ENCODE data around the gene MT1E.
A peak's percentile ranks its signal among the peaks of the same experiment; 100 is the strongest.
"Not testable (repeated sequence)": the region's sequence is repeated elsewhere in the genome, so short reads cannot be mapped to it uniquely, and the experiment has no call there.

MT1E gene

DNA sequence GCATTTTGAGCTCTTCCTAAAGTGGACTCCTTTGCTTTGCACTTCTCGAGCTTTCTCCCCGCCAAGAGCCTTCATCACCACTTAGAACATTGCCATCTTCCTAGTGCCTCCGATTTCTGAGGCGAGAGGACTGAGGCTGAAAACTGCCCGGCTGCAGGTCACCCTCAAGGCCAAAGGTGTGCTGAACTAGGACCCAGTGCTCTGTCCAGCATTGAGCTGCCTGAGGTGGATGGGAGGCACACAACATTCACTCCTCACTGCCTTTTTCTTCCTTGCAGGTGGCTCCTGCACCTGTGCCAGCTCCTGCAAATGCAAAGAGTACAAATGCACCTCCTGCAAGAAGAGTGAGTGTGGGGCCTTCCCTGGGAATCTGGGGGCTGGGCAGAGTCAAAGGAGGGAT, 18.3 kb downstream of the MT1E start:
- DNase-seq (ENCODE audit: low read depth in 2 of 3, low spot score in 2 of 3): no peak

- no peak for DNase-seq (ENCODE audit: low read depth in 2 of 3, low spot score in 2 of 3)
Observed at GRCh38 chr16:56645311-56645710, 19.7 kb downstream of the MT1E start.

DNA sequence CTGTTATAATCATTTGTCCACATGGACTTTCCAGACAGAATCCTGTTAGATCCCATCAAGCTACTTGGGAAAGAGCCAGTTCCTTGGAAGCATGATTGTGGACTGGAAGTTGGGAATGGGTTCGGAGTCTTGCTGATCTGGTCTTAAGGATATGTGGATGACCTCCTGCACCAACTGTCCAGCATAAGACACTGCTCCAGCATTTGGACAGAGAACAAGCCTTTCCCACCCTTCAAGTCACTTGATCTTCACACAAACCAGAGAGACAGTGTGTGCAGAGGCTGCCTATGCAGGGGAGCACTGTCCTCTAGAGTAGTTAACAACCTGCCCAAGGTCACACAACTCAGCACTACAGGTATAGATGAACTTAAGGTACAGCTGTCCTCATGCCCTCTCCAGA, 20.3 kb downstream of the MT1E start:
- no peak for DNase-seq (ENCODE audit: low read depth in 2 of 3, low spot score in 2 of 3)

DNA sequence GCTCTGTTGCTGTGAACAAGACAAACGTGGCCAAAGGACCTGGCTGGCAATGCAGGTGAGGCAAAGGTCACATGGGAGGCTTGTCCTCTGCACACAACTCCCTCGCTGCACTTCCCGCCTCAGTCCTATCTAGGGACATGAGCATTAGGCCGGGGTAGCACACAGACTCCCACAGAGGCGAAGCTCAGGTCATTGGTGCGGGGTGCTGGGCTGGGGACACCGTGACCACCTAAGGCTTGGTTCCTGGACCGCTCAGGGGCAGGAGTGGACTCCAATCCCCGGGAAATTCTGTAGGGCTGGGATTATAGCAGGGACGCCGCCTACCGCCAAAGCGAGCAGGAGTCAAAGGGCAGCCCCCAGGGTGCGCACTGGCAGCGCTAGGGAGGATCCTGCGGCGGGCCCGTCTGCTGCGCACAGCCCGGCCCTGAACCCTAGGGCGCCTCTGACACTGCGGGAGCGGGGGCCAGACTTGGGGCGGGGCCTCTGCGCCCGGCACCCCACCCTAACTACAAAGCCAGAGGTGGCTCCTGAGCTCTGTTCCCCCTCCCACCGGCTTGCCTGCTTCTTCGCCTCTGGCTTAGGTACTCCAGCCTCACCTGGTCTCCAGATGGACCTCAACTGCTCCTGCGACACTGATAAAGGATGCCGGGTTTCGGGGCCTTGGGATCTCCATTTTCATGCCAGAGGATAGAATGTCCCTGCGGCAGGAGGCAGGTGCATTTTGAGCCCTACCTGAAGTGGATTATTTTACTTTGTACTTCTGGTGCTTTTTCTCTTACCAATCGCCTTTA, 22.3 kb downstream of the MT1E start:
- no peak for DNase-seq (ENCODE audit: low read depth in 2 of 3, low spot score in 2 of 3)

- DNase-seq (ENCODE audit: low read depth in 2 of 3, low spot score in 2 of 3): no peak
Observed at GRCh38 chr16:56649271-56649670, 23.7 kb downstream of the MT1E start.

GRCh38 chr16:56649820-56650219, 24.2 kb downstream of the MT1E start:
- no peak for DNase-seq (ENCODE audit: low read depth in 2 of 3, low spot score in 2 of 3)

- no peak for DNase-seq (ENCODE audit: low read depth in 2 of 3, low spot score in 2 of 3)
Observed at GRCh38 chr16:56651586-56651985, 26.0 kb downstream of the MT1E start, which contains the start of gene MT1B. MT1B (plus strand) TSS chr16:56651886; CDS start chr16:56651954, 68 bp downstream.

DNA sequence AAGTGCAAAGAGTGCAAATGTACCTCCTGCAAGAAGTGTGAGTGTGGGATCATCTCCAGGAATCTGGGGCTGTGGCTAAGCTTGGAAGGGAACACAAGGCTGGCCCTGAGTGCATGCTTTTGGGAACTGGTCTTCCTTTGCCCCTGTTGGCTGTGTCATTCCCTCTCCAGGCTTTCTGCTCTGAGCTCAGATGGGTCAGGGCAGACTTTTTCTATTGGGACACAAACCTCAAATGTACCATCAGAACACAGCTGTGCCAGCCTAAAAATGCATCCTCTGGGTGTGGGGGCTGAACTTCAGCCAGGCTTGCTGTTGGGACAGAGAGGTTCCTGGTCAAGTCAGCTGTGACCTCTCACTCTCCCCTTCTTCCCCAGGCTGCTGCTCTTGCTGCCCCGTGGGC, 27.0 kb downstream of the MT1E start:
- no peak for DNase-seq (ENCODE audit: low read depth in 2 of 3, low spot score in 2 of 3)

- DNase-seq (ENCODE audit: low read depth in 2 of 3, low spot score in 2 of 3): no peak
Observed at GRCh38 chr16:56653218-56653617, 27.6 kb downstream of the MT1E start.

DNA sequence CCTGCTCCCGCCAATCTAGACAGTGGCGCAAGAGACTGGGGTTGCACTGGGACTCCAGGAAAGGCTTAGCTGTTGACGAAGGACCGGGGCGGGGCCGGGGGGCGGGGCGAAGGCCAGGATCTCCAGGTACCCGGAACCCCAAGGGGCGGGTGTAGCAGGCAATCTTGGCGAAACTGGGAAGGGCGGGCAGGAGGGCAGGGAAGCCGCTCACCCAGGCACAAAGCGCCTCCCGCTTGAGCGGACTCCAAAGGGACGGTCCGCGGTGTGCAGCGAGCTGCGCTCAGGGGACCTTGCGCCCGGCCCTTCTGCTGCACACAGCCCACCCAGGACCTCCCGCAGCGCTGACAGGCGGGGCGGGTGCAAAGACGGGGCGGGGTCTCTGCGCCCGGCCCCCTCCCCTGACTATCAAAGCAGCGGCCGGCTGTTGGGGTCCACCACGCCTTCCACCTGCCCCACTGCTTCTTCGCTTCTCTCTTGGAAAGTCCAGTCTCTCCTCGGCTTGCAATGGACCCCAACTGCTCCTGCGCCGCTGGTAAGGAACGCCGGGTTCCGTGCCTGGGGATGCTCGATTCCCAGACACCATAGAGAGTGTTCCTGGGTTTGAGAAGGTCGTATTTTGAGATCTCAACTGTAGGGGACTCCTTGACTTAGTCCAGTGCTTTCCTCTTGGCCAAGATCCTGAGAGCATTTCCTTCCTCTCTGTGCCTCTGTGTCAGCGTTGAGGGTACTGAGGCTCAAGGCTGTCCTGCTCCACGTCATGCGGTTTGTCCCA, 32.2 kb downstream of the MT1E start, which contains the start of gene MT1F:
TSS of gene MT1F (plus strand) at position 405 of the 772 bp plus-strand sequence. CDS start at position 505, 100 bp downstream.
- peak in 2 of 3 experiments; percentile 41 to 68 for DNase-seq (ENCODE audit: low read depth in 2 of 3, low spot score in 2 of 3)

GRCh38 chr16:56658327-56658875, 32.8 kb downstream of the MT1E start:
- no peak for DNase-seq (ENCODE audit: low read depth in 2 of 3, low spot score in 2 of 3)

DNA sequence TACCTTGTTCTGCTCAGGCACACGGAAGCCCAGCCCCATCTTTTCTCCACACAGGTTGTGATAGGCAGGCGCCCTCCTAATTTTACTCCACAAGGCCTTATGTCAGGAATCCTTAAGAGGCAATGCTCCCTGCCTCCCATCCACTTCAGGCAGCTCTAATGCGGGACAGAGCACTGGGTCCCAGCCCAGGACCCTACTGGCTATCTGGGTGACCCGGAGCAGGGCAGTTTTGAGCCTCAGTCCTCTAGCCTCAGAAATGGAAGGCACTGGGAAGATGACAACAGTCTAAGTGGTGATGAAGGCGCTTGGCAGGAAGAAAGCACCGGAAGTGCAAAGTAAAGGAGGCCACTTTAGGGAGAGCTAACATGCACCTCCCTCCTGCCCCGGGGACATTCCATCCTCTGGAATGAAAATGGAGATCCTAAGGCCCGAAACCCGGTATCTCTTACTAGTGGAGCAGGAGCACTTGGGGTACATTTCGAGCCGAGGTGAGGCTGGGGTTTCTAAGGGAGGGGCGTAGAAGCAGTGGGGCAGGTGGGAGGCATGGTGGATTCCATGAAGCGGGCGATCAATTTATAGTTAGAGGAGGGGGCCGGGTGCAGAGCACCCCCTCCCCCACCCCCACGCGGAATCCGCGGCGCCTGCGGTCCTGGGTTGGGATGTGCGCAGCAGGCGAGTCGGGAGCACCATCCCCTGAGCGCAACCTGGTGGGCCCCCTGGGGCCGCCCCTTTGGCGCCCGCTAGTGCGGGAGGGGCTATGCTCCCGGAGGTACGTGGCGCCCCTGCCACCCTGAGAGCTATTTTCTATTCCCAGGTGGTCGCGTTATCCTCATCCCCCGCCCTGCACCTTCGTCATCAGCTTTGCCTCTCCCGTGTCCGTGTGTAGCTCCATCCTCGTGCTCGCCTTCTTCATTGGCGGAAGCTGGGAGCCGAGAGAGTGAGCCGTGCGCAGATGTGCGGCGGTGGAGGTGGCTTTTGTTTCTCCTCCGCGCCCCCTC, 37.1 kb downstream of the MT1E start:
- DNase-seq (ENCODE audit: low read depth in 2 of 3, low spot score in 2 of 3): no peak

- no peak for DNase-seq (ENCODE audit: low read depth in 2 of 3, low spot score in 2 of 3)
Observed at GRCh38 chr16:56664506-56664905, 38.9 kb downstream of the MT1E start.

- not testable (repeated sequence) for DNase-seq (ENCODE audit: low read depth in 2 of 3, low spot score in 2 of 3)
Observed at GRCh38 chr16:56665286-56666261, 40.0 kb downstream of the MT1E start.

- no peak for DNase-seq (ENCODE audit: low read depth in 2 of 3, low spot score in 2 of 3)
Observed at GRCh38 chr16:56667581-56668571, 42.3 kb downstream of the MT1E start, which contains the start of gene MT1G. MT1G (minus strand) TSS chr16:56668065; CDS start chr16:56667993, 72 bp downstream.

DNA sequence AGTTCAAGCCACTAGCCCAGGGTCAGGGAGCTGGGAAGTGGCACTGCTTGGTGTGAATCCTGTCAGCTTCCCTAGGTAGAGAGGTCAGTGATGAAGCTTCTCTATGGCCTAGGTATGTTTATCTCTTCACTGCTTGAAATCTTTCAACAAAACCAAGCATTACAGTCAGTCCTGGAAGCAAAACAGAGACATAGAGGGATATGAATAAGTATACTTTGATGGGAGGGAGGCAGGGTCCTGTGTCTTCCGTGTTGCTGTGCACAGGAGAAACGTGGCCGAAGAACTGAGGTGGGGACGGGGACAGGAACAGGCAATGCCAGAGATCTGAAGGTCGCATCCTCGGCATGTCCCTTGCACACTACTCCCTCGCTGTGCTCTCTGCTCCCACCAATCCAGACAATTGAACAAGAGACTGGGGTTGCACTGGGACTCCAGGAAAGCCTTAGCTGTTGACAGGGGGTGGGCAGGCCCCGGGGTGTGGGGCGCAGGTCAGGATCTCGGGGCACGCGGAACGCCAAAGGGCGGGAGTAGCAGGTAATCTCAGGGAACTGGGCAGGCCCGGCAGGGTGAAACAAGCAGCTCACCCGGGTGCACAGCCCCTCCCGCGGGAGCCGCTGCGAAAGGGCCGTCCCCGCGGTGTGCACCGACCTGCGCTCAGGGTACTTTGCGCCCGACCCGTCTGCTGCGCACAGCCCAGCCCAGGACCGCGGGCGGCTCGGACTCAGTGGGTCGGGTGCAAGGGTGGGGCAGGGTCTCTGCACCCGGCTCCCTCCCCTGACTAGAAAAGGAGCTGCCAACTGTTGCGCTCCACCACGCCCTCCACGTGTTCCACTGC, 43.6 kb downstream of the MT1E start, which contains the start of gene MT1H:
TSS of gene MT1H (plus strand) at position 810 of the 835 bp plus-strand sequence. CDS start 71 bp downstream, outside the sequence.
- DNase-seq (ENCODE audit: low read depth in 2 of 3, low spot score in 2 of 3): no peak
